Activated naive CD4-positive, alpha-beta T cell treated with anti-CD3 and anti-CD28 coated beads, Interleukin-2, amount 50 U/mL, for 72 hours (primary cell): ENCODE data around the gene LCP2. TPM values are rescaled to one million over a fixed set of nuclear protein-coding genes. Genes with fewer than 3 reads are reported as not detected.

Experiments
- ATAC-seq, 2 donors: fragments of 150-1000 bp; cut with Tn5 transposase; 2 replicates each; pipeline ENCODE4 v1.10.0; 2021; ENCODE audit warnings: mild to moderate bottlenecking in 2 of 2, moderate library complexity in 2 of 2
- DNase-seq, 2 donors: peaks; one replicate each; pipeline ENCODE4 v3.0.0; 2021 to 2022; ENCODE audit warnings: low spot score in 2 of 2
- H3K27ac Mint-ChIP-seq, 2 donors: one replicate each; pipeline ENCODE4 v1.8.0; 2022; ENCODE audit warnings: mild to moderate bottlenecking in 2 of 2, mixed read lengths in 2 of 2
- H3K36me3 Mint-ChIP-seq, 2 donors: one replicate each; pipeline ENCODE4 v1.8.0; 2022; ENCODE audit warnings: mixed read lengths in 2 of 2
- H3K9me3 Mint-ChIP-seq, 2 donors: one replicate each; pipeline ENCODE4 v1.8.0; 2022; ENCODE audit warnings: mixed read lengths in 2 of 2
- total RNA-seq, 2 donors: library from RNA; stranded (reverse); gene quantifications; one replicate each; pipeline ENCODE4 v1.2.3, GENCODE V29; 2022

LCP2 gene
- total RNA-seq, 2 donors from 2014 or later = 173 to 194 TPM

DNA sequence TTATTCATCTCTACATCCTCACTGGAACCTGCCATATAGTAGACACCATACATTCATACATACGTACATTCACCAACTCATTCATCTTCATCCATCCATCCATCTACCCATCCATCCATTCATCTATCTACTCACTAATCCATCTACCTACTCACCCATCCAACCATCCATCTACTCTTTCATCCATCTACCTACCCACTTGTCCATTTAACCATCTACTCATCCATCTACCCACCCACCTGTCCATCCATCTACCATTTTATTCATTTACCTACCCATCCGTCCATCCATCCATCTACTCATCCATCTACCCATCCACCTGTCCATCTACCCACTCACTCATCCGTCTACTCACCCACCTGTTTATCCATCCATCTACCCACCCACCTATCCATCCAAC is 31.9 kb upstream of the LCP2 start:
- H3K9me3 Mint-ChIP-seq = peaks cover 0 to under 1% of the 10 kb centered on the region in 2 donors
- DNase-seq = no peak
- ATAC-seq = no peak

GRCh38 chr5:170327829-170328228 is 30.3 kb upstream of the LCP2 start:
- no peak overlapping the region for H3K27ac Mint-ChIP-seq
- H3K9me3 Mint-ChIP-seq = peaks cover 0 to 3% of the 10 kb centered on the region in 2 donors
- H3K36me3 Mint-ChIP-seq = no peaks in the 10 kb centered on the region
- ATAC-seq (no peak), DNase-seq (no peak)

More for the DNA sequence above, 31.9 kb upstream of the LCP2 start:
- no peak overlapping the region for H3K27ac Mint-ChIP-seq
- H3K36me3 Mint-ChIP-seq = no peaks in the 10 kb centered on the region

DNA sequence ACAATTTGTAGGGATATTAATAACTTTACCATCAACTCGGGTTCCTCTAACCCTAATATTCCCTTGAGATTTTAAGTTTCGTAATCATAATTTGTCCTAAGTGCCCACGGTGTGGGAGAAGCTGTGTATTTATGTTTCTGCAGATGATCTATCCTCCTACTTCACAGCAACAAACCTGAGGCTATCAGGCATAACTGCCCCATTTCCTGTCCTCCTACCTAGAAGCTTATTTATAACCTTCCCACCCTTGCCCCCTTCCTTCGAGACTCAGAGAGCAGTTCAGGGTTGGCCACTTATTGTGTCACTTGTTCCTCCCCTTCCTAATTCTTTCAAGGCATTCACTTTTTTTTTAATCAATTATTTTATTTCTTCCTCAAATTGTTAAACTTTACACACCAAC is 29.6 kb upstream of the LCP2 start:
- Mint-ChIP-seq H3K27ac (no peak overlapping the region), H3K9me3 (peaks cover 0 to 3% of the 10 kb centered on the region in 2 donors), H3K36me3 (no peaks in the 10 kb centered on the region)
- no peak for ATAC-seq
- no peak for DNase-seq

- ATAC-seq (peak; percentile 37 to 47), DNase-seq (no peak)
- Mint-ChIP-seq H3K27ac (no peak overlapping the region), H3K9me3 (no peaks in the 10 kb centered on the region), H3K36me3 (peaks cover 0 to 7% of the 10 kb centered on the region in 2 donors)
Measured at GRCh38 chr5:170319301-170319700, 21.7 kb upstream of the LCP2 start.

DNA sequence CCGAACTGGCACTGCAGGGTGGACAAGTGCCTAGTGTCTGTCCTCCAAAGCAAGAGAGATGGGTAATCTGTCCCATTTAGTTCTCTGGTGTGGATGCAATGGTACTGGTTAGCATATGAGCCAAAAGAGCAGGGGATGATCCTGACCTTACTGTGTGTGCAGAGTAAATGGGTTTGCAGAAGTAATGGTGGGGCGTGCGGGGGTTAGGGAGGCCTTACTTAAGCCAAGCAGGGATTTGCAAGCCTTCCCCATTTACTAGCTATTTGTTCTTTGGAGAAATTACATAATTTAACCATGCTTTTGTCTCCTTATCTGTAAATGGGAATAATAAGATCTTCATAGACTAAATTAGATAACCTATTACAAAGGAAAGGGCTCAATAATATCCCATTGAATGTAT is 19.9 kb upstream of the LCP2 start:
- Mint-ChIP-seq H3K9me3 (no peaks in the 10 kb centered on the region), H3K27ac (no peak overlapping the region), H3K36me3 (peaks cover under 1 to 7% of the 10 kb centered on the region in 2 donors)
- DNase-seq (no peak), ATAC-seq (no peak)

- Mint-ChIP-seq H3K27ac (no peak overlapping the region), H3K9me3 (no peaks in the 10 kb centered on the region), H3K36me3 (peaks cover 6 to 7% of the 10 kb centered on the region in 2 donors)
- DNase-seq = no peak
- ATAC-seq = no peak
Measured at GRCh38 chr5:170316937-170317336, 19.4 kb upstream of the LCP2 start.

GRCh38 chr5:170315154-170315553 is 17.6 kb upstream of the LCP2 start:
- DNase-seq (no peak), ATAC-seq (no peak)
- Mint-ChIP-seq H3K27ac (no peak overlapping the region), H3K36me3 (peaks cover 0 to 6% of the 10 kb centered on the region in 2 donors), H3K9me3 (no peaks in the 10 kb centered on the region)

DNA sequence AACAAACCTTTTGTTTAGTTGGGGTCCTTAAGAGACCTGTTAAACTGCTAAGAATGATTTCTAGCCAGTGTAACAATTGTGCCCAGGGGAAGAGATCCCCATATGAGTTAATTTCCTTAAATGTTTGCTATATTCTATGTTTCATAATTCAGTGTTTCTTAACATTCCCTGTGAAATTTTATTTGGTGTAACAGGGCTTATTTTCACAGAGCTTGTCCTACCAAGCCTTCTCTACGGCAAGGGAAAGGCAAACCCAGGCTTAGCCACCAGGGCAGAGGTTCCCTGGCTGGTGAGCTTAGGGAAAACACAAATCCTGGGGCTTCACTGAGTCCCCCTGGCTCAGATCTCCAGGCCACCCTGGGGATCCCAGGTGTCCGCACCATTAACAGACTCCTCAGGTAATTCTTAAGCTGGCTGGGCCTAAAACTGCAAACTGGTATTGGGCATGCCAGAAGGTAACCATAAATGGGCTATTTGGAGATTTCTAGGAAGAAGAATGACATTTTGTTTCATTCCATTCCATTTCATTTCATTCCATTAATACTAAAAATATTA is 17.0 kb upstream of the LCP2 start:
- Mint-ChIP-seq H3K27ac (no peak overlapping the region), H3K9me3 (no peaks in the 10 kb centered on the region), H3K36me3 (peaks cover 0 to 6% of the 10 kb centered on the region in 2 donors)
- DNase-seq = no peak
- no peak for ATAC-seq

GRCh38 chr5:170313816-170314215 is 16.2 kb upstream of the LCP2 start:
- ATAC-seq (no peak), DNase-seq (no peak)
- no peaks in the 10 kb centered on the region for H3K9me3 Mint-ChIP-seq
- H3K36me3 Mint-ChIP-seq = peaks cover 0 to 6% of the 10 kb centered on the region in 2 donors
- peak overlapping the region; percentile 91 to 93 for H3K27ac Mint-ChIP-seq

DNA sequence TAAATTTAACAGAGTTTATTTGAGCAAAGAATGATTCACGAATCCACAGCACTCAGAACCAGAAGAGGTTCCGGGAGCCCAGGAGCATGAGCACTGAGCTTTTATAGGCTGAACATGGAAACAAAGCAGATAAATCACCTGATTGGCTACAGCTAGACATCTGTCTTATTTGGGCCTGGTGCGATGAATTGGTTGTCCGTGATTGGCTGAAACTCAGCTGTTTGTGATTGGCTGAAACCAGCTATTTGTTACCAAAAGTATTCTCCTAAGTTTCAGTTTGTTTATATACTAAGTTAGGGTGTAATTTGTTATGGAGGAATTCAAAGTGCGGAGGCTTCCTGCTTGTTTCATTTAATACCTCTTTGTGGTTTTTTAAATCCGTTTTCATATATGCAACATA is 15.8 kb upstream of the LCP2 start:
- Mint-ChIP-seq H3K9me3 (no peaks in the 10 kb centered on the region), H3K36me3 (peaks cover 0 to 6% of the 10 kb centered on the region in 2 donors), H3K27ac (peak overlapping the region; percentile 91 to 93)
- DNase-seq (peak in 1 of 2 donors; percentile 51), ATAC-seq (peak; percentile 61 to 81)

DNA sequence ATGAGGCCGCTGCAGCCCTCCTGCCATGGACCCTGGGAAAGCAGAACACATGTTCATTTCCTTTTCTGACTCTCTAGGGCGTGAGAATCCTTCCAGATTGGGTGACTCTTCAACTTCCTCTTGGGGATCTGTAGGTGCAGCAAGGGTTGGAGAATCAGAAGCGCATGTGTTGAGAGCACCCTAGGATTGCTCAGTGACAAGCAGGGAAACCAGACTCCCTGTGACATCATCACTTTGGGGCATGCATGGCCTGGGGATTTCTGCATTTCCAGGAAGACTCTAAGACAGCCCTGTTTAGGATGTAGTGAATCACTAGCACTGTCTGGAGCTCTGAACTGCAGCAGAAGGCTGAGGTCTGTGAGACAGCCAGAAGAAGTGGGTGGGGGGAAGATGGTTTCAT is 15.1 kb upstream of the LCP2 start:
- H3K36me3 Mint-ChIP-seq = peaks cover 0 to 6% of the 10 kb centered on the region in 2 donors
- DNase-seq = peak; percentile 59 to 87
- peak overlapping the region; percentile 91 to 93 for H3K27ac Mint-ChIP-seq
- peak; percentile 90 to 94 for ATAC-seq
- H3K9me3 Mint-ChIP-seq = no peaks in the 10 kb centered on the region

DNA sequence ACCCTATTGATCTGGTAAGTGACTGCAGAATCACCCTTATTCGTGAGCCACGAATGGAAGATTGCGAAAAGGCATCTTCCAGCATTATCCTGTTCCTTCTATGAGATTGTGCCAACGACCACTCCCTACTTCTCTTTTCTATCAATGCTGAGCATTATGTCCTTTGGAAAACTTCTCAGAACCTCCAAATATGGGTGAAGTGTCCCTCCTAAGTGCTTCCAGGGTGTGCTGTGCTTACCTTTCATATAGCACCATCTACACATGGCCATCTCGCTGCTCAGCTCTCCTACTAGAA is 14.7 kb upstream of the LCP2 start:
- Mint-ChIP-seq H3K9me3 (no peaks in the 10 kb centered on the region), H3K27ac (peak overlapping the region; percentile 91 to 93), H3K36me3 (peaks cover 0 to 6% of the 10 kb centered on the region in 2 donors)
- ATAC-seq (no peak), DNase-seq (no peak)

DNA sequence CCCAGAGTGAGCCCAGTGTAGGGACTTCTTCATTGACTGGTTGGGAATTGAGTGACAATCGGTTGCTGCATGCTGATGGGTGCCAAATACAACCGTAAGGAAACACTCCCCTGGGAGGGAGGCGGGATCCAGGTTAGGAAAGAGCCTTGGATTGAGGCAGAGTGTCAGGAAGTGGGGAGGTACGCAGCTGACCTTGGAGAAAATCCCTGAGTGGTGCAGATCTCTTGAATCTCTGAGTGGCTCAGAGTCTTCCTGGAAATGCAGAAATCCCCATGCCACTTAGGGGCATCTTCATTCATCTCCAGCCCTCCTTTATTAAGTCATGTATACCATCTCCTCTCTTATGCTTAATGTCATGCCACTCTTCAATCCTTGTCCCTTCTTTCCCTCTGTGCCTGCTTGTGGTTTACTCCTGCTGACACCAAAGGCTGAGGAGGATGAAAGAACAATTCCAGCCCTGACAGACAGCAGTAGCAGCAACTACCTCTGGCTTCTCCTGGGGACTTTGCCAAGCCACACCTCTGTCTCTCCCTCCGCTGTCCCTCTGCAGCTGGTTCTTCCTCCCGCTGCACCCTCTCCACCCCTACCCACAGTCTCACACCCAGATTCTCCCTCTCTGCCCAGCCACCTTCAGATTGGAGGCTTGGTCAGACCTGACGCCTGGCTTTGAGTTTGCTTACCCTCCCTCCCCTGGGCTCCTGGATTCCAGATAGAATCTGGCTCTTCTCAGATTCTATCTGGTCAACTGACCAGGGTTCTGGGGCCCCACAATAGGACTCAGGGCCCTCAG is 14.1 kb upstream of the LCP2 start:
- H3K36me3 Mint-ChIP-seq = peaks cover 0 to 6% of the 10 kb centered on the region in 2 donors
- ATAC-seq = no peak

GRCh38 chr5:170310256-170310926 is 12.8 kb upstream of the LCP2 start:
- Mint-ChIP-seq H3K9me3 (no peaks in the 10 kb centered on the region), H3K27ac (no peak overlapping the region)

More for the DNA sequence above, 14.1 kb upstream of the LCP2 start:
- no peak for DNase-seq
- peak overlapping the region; percentile 91 to 93 for H3K27ac Mint-ChIP-seq
- no peaks in the 10 kb centered on the region for H3K9me3 Mint-ChIP-seq

GRCh38 chr5:170308686-170309085 is 11.1 kb upstream of the LCP2 start:
- H3K27ac Mint-ChIP-seq = no peak overlapping the region

More at GRCh38 chr5:170310256-170310926, 12.8 kb upstream of the LCP2 start:
- peaks cover 0 to 6% of the 10 kb centered on the region in 2 donors for H3K36me3 Mint-ChIP-seq
- no peak for DNase-seq
- no peak for ATAC-seq

GRCh38 chr5:170307575-170308465 is 10.2 kb upstream of the LCP2 start:
- Mint-ChIP-seq H3K9me3 (no peaks in the 10 kb centered on the region), H3K36me3 (peaks cover 0 to 6% of the 10 kb centered on the region in 2 donors), H3K27ac (no peak overlapping the region)
- ATAC-seq (no peak), DNase-seq (no peak)

More at GRCh38 chr5:170308686-170309085, 11.1 kb upstream of the LCP2 start:
- Mint-ChIP-seq H3K36me3 (peaks cover 0 to 6% of the 10 kb centered on the region in 2 donors), H3K9me3 (no peaks in the 10 kb centered on the region)
- ATAC-seq (no peak), DNase-seq (no peak)
